GM12874 (cell line): ENCODE measurements around the gene DPAGT1.

Experiments used
- TF ChIP-seq, protein P1 (sequence below): IDR thresholded peaks from 2 replicates; pipeline ENCODE4 v1.5.1; 2011; ENCODE audit warnings: low read depth, mild to moderate bottlenecking, control low read depth, low read length, moderate library complexity; ENCODE audit not compliant: insufficient read depth

The DPAGT1 gene

DNA sequence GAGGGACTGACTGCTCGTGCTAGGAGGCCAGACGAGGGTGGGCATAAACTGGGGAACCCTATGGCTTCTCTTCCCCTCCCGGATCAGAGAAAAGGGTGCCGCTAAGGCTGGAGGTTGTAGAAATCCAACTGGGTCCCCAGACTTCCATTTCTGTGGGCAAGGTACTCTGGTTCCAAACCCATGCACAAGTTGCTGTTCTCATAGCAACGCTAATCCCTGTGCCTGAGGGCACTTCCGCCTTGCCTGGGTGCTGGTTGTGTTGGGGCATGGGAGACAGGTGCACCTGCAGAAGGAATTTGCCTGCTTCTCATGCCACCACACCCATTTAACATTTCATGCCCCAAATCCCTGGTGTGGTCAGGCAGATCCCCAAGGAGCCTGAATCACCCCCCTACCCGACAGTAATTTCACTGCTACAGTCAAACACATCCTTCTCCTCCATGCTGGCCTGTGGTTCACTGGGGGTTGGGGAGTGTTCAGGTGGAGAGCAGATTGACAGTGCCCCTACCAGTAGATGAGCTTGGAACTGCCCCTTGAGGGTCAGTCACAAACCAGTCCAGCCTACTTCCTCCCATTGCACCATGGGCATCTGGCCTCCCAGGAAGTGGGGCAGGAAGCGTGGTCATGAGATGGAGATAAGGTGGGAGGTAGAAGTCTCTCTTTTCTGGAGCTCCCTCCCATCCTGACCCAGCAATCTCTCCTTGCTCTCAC is 6.6 kb upstream of the DPAGT1 start:
- TF ChIP-seq, protein P1, sequence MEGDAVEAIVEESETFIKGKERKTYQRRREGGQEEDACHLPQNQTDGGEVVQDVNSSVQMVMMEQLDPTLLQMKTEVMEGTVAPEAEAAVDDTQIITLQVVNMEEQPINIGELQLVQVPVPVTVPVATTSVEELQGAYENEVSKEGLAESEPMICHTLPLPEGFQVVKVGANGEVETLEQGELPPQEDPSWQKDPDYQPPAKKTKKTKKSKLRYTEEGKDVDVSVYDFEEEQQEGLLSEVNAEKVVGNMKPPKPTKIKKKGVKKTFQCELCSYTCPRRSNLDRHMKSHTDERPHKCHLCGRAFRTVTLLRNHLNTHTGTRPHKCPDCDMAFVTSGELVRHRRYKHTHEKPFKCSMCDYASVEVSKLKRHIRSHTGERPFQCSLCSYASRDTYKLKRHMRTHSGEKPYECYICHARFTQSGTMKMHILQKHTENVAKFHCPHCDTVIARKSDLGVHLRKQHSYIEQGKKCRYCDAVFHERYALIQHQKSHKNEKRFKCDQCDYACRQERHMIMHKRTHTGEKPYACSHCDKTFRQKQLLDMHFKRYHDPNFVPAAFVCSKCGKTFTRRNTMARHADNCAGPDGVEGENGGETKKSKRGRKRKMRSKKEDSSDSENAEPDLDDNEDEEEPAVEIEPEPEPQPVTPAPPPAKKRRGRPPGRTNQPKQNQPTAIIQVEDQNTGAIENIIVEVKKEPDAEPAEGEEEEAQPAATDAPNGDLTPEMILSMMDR, result no peak

DNA sequence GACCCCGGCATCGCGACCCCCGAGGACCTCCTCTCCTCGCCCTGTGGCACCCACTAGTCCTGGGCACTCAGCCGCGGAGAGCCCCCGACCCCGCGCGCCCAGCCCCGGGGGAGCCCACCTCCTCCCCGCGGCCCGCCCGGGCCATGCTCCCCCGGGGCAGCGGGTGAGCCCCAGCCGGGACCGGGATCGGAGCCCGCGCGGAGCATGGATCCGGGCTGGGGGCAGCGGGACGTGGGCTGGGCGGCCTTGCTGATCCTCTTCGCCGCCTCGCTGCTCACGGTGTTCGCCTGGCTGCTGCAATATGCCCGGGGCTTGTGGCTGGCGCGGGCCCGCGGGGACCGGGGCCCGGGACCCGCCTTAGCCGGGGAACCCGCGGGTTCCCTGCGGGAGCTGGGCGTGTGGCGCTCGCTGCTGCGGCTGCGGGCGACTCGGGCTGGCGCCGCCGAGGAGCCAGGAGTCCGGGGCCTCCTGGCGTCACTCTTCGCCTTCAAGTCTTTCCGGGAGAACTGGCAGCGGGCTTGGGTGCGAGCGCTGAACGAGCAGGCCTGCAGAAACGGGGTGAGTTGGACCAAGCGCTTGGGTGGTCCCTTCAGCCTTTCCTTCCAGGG is 6.0 kb upstream of the DPAGT1 start:
- TF ChIP-seq, protein P1, result no peak

DNA sequence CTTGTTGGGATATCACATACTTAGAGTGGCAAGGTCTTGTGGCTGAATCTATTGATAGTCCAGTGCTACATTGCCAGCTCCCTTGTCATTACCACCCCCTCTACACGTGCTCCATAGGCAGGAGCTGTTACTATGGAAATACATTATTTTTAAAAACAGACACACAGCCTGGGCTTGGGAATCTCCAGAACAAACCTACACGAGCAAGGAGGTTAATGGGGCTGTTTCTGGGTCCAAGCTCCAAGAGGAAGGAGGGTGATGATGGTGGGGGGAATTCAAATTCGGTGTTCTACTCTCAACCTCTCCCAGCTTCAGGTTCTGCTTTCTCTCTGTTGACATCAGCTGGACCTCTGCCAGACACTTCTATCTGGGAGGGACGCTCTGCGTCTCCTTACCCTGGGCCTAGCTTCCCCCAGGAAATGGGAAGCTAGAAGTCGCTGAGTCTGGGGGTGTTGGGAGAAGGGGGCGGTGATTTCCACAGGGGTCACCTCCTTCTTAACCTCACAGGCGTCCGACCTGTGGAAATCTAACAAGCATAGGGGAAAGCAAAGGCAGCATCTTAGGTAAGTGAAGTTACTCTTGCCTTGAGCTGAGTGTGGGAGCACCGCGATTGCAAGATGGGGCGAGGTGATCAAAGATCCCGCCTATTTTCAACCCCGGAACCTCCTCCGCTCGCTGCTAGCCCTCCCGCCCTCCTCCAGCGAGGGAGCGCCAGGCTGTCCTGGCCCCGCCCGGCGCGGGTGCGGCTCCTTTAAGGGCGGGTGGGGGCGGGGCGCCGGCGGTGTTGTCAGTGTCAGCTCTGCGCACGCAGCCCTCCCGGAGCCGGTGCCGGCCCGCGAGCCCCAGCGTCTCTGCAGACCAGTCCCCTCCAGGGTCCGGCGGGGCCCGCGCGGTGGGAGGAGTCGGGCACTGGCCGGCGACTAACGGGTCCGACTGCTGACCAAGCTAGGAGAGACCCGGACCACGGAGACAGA is 5.2 kb upstream of the DPAGT1 start, which contains the start of gene C2CD2L:
C2CD2L (plus strand) TSS at position 781 of the 974 bp plus-strand sequence. CDS start 398 bp downstream, outside the sequence.
- TF ChIP-seq, protein P1, result no peak

DNA sequence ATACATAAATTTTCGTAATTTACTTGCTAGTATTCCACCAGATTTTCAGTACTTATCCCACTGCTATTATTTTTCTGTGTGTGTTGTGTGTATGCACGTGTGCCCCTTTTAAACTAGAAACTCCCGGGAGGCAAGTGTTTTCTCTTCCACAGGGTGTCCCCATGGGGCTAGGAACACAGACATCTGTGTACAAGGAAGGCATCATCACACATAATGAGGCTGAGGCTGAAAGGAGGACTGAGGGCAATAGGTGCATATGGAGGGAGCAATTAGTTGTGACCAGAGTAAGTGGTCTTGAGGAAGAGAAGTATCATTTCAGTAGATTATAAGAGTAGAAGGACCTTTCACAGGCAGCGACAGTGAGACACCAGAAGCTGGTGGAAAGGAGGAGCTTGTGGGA is 2.1 kb upstream of the DPAGT1 start:
- TF ChIP-seq, protein P1, result no peak

DNA sequence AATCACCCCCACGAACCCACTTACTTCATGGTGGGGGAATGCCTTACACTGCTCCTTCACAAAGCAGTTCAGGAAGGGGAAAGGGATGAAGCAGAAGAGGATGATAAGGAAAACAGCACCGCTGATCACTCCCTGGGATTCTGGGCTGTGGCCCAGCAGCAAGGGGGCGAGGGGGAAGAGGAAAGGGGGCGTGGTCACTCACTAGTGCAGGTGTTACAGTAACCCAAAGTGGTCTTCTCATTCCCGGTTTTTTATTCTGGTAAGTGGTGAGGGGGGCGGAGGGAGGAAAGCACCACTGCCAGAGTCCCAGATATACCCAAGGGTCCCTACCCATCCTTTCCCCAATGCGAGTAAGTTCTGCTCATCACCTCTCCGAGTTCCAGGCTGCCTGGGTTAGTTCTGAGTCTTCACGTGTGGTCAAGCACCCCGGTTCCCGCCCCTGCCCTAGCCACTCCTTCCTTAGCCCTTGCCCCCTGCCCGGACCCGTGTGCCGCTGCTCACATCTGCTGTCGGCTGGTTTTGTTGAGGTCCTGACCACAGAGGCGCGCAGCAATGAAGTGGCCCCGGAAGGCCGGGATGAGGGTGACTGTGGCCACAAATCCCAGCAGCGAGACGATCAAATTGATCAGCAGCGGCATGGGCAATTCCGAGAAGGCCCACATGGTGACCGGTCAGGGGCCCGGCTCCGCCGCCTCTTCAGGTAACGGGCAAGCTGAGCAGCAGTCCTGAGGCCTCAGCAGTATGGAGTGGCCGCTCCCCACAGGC is 477 bp downstream of the DPAGT1 start:
- TF ChIP-seq, protein P1, result 0 out of 2 replicates have a peak, but pooled peaks have one; percentile 2

DNA sequence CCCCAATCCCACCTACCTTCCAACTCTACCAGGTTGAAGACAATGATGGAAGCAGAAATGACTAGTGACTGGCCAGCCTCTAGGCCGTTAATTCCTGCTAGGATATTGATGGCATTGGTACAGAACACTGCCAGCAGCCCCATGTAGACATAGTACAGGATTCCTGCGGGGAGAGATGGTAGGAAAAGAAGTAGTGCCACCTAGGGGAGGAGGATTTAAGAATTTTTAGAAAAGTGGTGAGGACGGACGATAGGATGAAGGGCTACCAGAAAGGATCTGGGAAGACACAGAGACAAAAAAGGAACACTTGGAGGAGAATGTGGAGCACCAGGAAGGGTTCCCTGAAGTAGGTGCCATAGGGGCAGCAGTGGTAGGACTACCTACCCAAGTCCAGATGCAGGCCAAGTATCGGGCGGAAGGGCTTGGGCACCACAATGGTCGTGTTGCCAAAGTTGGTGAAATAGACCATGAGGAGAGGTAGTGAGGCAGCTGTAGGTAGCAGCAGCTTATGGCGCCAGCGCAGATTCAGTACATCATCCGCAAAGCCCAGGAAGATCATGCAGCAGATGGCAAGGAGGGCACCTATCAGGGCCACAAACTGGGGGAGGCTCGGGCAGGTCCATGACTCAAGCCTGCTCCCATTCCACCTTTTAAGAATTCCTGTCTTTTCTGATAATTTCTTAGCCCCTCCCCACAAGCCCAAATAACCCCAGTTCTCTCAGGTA is 1.2 kb downstream of the DPAGT1 start:
- TF ChIP-seq, protein P1, result no peak
